CD4-positive, alpha-beta T cell treated with Interleukin-21 for 1 hour (primary cell): ENCODE data around the gene RAB35.

ENCODE experiments used
- DNase-seq: peaks from one replicate; pipeline ENCODE4 v3.0.0-alpha.2; 2020

RAB35 gene

DNA sequence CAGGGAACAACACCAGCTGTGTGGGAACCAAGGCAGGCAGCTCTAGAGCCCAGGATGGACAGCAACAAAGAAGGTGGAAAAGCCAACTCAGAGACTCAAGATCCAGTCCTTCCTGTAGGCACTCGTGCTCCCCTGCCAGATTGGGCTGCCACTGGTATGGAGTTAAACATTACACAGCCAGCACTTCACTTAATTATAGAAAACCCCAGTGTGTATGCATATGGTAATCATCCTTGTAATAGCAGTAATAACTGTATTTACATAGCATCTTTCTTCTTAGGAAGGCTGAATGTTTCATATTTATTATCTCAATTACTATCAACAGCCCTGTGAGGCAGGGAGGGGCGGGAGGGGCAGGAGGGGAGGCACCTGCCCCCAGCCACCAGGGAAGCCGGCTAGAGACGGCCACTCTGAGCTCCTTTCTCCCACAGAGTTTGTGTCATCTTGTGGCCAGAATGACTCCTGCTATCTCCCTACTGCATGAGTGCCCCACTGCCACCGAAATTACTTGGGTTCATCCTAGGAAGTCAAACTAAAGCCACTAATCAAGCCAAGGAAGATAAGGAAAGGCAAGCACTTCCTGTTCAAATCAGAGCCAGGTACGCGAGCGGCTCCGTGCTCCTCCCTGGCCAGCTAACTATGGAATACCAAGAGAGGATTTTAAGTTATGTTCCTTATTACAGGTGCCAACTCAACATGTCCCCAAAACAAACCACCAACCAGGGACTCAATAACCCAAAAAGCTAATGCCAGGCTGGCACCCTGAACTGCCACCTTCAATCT is 15.7 kb upstream of the RAB35 start:
- no peak for DNase-seq

DNA sequence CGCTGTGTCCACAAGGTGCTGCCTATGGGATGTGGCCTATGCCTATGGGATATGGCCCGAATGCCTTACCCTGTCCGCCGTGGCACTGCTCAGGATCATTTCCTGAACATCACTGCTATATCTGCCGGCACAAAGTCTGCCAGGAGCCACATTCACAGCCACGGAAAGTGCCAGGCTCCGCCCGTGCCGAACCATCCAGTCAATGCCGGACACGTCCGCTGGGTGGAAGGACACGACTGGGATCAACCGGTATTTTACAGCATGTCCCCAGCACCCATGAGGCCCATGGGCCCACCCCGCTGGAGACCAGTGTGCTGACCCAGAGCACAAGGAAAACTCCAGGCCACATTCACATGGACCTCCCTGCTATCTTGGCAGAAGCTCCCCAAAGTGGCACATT is 14.6 kb upstream of the RAB35 start:
- DNase-seq, result no peak

DNA sequence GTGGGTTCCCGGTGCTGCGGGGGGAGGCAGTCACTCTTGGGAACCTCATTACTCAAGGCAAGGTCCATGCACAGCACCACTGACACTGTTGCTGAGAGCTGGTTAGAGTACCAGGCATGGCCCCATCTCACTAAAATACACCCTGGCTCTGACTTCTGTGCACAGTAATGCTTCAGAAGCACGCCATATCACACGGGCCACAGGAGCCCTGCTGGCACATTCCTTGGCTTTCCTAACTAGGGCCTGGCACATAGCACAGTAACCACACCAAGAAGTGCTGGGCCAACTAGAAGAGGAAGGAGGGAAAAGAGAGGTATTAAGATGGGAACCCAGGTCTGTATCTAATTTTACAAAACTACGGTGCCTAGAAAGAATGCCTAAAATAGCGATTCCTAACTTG is 13.5 kb upstream of the RAB35 start:
- DNase-seq, result no peak

DNA sequence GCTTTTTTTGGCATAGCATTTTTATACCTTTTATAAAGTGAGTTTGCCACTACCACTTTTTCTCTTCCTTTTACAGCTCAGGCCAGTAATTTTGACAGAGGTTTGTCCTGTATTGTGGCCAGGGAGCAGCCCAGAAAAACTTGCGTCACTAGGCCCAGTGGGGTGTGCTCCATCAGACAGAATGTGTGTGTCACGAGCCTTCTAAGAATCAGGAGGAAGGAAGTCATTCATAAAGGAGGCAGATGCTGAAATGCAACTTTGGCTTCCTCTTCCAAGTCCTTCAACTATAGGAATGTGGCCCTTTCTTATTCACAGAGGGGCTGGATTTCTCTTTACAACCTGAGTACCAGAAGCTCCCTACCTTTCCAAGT is 10.1 kb upstream of the RAB35 start:
- no peak for DNase-seq

DNA sequence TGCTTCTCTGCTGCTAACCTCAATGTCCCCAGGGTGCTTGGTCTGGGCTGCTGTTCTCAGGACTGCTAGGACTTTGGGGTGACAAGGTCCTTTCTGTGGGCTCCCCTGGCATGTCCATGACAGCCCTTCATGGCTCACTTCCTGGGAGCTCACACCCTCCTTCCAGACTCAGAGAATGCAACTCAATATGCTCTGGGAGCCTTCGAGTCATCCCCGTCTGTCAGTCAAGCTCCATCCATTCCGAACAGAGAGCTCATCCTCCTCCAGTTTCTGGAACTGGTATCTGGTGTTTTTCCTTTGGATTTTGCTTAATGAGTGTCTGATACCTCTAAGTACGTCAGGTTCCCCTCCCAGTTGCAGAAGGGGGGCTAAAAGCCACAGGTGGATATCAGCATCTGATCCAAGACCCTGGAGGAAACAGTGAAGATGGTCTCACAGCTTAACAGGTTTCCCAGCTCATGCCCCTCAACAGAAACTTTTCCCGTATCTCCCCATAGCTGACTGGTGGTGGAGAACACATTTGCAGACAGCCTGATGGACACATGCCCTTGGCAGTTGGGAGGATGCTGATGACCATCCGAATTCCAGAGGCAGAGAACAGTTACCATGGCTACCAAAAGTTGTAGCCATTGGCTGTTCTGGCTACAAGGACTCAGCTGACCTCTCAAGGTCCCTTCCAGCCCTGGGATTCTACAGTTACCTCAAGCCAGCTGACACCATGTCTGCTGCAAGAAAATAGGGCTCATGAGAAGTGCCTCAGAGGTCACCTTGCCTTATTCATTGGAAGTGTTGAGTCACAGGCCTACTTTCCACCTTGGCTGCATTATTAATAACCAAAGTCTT is 9.5 kb upstream of the RAB35 start:
- no peak for DNase-seq

DNA sequence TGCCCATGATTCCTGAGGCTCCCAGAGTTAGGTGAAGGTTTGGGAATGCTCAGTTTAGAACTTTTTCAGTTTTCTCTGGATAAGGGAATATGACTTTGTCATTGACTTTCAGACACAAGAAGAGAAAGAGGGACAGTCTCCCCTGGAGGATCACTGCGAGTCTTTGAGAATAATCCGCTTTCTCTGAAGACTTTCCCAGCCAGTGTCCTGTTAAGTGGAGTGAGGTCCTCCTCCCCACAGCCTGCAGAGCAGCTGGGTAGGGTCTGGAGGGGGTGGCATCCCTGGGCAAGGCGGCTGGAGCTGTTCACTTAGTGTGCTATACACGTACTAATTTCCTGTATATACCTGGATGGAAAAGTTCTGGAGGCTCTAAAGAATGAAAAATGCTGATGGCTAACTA is 8.5 kb upstream of the RAB35 start:
- DNase-seq, result no peak

DNA sequence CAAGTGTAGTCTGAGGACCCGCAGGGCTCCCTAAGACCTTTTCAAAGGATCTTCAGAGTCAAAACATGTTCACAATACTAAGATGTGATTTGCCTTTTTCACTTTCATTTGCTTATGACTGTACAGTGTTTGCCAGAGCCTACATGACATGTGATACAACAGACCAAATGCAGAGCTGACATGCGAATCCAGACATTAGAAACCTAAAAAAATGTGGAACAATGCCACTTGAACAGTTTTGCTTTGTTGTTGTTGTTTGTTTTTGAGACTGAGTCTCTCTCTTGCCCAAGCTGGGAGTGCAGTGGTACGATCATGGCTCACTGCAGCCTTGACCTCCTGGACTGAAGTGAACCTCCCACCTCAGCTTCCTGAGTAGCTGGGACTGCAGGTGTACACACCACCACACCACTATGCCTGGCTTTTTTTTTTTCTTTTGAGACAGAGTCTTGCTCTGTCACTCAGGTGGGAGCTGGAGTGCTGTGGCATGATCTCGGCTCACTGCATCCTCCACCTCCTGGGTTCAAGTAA is 5.3 kb upstream of the RAB35 start:
- peak; percentile 28 for DNase-seq

DNA sequence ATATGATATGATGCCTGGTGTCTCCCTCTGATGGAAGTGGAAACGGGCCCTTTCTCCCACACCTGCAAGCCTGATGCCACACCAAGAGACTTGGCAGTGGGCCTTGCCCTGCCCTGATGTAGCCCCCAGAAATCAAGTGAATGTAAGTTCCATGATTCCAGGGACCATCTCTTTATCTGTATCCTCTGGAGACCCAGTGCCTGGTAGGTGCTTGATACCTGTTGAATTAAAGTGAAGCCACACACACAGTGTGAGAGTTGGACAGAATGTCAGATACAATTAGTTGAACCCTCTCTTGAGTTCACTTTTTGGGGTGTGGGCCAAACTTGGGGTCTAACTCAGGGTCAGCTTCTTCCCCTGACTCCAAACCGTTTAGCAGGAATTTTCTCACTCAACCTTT is 4.8 kb upstream of the RAB35 start:
- no peak for DNase-seq

DNA sequence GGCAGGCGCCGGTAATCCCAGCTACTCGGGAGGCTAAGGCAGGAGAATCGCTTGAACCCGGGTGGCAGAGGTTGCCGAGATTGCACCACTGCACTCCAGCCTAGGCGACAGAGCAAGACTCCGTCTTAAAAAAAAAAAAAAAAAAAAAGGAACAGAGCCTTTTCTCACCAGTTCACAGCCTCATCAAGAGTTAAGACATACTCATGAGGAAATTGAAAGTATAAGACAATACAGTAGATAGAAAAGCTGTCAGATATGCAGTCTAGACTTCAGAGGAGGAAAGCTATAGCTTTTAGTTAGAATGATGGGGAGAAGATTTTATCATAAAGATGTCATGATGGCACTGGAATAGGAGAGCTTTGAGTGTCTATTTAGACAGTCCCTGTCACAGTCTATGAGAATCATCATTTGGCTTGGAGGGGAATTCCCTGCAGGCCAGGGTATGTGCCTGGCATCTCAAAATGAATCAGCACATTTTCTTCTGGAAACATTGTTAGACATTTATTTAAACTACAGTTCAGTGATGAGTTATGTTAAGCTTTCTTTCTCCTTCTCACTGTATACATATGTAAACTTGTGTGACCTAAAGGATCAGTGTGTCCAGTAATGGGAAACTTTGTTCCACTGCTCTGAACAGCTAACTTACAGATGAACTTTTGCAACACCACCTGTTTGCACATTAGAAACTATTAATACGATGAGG is 2.9 kb upstream of the RAB35 start:
- peak; percentile 36 for DNase-seq

DNA sequence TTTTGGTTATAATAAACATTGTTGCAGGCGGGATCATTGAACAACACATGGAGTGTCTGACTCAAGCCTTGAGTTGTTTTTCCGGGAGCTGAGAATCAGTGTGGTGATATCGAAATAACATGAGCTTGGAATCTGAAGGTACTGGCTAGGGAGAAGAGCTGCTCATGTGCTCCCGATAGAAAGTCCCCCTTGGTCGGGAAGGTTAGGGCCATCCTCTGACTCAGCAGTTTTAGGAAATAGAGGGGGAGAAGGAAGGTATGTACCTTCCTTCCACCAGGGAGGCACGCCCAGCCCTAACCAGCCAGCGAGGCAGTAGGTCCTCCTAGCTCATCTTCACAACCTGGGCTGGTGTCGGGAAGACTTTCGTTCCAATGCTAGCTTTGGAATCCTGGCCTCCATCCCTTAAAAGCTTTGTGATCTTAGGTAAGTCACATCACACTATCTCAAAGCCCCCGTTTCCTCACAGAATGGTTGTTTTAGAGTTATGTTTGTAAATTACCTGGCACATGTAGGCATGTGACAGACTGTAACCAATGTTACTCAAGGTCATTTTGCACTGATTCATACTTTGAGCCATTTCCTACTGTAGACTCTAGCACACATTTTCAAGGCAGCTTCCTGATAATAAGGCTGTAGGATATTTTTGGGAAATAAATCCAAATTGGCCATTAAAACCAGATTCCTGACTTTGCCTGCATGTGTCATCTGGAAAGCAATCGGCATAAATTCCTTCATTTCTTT is 1.9 kb upstream of the RAB35 start:
- DNase-seq, result no peak

DNA sequence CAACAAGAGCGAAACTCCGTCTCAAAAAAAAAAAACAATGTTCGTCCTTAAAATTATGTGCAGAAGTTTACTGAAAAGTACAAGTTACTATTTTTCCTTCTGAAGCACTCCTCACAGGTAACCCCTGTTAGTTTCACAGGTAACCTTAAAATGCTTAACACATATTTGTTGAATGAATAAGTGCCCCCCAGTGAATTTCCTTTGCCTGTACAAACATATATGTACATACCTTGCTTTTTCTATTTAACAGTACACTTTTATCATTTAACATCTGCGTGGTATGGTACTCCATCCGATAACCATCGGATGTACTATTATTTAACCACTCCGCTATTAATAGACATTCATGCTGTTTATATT is 1.4 kb upstream of the RAB35 start:
- DNase-seq, result no peak

DNA sequence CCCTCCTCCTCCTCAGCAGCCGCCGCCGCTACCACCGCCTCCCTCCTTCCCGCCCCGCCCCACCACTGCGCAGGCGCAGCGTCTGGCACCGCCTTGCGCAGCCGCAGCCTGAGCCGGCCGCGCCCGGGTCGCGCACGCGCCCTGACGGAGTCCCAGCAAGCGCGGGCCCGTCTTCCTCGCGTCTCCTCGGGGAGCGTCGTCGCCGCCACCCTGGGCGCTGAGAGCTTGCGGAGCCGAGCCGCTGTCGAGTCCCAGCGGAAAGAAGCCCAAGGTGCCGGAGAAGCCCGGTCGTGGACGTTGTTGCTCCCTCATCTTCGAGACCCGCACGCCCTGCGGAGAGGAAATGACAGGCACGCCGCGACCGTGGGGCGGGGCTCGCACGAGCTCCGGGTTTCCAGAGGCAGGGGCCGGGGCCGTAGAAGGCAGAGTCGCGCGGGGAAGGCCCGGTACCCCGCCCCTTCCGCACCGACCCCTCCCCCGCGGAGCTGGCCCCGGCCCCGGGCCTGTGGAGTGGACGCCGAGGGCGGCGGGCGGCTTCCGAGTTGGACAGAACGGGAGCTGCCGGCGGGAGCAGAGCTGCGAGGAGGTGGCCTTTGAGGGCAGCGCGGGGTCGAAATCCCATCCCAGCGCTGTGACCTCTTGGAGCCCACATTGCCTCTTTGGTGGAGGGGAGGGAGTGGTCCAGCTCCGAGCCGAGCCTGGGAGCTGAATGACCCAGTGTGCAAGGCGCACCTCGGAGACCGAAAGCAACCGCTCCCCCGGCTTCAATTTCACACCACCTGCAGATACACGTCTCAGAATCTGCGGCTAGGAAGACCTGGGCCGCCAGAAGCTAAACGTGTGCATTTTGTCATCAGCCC is 469 bp upstream of the RAB35 start:
- peak; percentile 96 for DNase-seq

DNA sequence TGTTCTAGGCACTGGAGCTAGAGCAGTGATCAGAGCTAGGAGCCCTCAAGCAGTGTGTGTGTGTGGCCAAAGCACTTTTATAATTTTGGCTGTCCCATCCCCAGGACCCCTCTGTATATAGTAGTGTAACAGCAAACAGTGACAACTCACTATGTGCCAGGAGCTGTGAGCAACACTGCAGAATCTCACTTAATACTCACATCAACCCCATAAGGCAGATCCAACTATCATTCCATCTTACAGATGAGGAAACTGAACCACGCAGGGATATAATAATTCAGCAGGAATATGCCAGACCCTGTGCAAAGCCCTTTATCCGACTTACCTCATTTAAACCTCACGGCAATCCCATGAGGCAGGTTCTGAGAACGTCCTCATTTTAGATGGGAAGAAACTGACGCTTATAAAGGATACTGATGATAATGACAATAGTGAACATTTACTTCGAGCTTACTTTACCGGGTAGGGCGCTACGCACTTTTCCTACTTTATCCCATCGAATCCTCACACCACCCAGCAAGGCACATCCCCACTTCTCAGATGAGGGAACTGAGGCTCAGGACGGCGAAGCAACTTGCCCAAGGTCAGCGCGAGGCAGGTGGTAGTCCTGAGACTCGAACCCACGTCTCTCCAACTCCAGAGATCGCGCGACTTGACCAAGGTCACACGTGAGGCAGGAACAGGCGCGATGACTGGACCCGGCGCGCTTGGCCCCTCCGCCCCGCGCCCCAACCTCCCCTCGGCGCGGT is 687 bp downstream of the RAB35 start:
- peak; percentile 30 for DNase-seq

DNA sequence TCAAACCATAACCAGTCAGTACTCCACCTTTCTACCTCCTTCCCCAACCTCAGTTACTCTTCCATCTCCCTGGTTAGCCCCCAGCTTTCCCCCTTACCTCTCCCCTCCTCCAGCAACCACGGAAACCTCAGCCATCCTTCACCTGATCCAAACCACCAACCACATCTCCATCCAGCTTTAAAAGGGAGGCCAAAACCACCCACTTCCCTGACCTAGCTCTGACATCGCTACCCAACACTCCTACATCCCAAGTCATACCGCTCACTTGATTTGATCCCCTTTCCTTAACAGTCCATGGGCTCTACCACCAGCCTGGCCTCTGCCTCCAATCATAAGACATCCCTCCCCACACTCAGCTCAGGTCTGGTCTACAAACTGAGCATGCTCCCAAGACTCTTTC is 1.5 kb downstream of the RAB35 start:
- no peak for DNase-seq

DNA sequence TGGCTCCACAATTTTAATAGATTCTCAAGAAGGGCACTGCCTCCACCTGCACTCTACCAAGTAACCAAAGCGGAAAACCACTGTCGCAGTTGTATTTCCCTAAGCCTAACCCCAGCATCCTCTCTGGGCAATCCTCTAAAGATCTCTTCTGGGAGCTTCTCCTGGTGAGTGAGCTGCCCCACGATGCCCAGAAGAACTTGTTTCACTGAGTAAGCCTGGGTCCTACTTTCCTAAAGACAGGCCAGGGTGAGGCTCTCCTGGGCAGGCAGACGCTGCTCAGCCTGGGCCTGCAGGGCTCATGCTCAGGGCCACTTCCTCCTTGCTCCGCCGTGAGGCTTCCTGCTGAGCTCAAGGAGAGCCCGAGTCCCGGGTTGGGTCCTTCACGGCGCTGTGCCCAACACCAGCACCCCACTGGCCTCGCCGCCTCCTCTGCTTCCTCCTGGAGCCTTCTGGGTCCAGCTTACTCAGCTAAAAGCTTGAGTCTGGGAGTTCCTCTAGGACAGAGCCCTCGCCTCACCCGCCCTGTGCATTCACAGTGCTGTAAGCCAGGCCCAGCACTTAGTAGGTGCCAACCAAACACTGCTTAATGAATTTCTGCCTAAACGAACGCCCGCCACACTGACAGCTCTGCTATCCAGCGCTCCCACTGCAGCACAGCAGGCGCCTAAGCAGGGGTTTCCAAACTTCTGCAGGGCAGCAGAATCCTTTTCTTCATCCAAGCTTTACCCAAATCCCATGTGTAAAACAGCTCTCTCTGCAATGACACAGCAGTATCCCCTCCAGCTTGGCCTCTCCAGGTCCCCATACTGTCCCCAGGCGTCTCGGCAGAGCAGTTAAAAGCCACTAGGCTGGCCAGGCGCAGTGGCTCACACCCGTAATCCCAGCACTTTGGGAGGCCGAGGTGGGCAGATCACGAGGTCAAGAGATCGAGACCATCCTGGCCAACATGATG is 5.7 kb downstream of the RAB35 start:
- peak; percentile 58 for DNase-seq

DNA sequence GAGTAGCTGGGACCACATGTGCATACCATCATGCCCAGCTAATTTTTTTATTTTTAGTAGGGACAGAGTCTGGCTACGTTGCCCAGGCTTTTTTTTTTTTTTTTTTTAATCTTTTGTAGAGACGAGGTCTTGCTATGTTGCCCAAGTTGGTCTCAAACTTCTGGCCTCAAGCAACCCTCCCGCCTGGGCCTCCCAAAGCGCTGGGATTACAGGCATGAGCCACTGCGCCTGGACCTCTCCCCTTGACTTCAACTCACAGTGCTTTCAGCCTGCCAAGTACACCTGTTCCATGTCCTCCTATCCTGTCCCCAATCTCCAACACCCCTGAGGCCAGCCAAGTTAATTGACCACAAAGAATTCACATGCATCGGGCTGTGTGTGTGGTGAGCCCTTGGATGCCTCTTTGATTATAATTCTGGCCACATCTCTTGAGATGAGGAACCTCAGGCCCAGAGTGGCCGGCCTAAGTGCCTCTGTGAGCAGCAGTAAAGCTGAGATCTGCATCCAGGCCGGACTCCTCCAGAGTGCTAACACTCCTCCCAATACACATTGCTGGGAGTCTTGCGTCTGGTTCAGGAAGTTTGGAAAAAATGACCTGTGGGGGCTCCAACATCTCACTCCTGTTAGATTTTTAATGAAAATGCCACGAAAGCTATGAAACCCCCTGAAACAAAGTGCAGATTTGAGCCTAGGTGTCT is 6.8 kb downstream of the RAB35 start:
- no peak for DNase-seq

DNA sequence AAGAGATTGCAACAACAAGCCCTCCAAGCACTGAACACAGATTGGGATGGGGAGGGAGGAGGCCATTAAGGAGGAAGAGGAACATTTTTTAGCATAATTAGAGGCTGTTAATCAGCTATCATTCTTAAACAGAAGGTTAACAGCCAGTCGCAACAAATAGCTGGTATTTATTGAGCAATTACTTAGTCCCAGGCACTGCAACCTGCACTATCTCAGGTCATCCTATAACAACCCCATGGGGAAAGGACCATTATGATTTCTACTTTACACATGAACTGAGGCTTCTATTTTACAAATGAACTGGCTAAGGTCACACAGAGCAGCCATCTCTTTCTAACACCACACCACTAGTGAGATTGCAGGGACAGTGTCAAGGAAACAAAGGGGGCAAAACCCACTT is 10.4 kb downstream of the RAB35 start:
- DNase-seq, result no peak

DNA sequence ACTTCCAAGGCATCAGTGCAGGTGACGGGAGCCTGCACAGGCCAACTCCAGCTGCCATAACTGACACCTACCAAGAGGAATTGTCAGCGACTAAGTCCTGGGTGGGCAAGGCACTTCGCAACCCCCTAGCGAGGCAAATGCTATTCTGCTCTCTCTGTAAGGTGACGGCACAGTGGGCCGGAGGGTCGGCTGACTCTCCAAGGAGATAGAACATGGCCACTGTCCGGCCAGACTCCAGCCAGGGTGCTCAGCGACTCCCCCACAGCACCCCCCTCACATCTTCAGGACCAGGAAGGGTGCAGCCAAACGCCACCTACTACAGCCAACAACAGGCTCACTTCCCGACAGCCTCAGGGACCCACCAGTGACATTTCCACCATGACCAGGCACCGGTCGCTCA is 13.2 kb downstream of the RAB35 start:
- DNase-seq, result no peak

DNA sequence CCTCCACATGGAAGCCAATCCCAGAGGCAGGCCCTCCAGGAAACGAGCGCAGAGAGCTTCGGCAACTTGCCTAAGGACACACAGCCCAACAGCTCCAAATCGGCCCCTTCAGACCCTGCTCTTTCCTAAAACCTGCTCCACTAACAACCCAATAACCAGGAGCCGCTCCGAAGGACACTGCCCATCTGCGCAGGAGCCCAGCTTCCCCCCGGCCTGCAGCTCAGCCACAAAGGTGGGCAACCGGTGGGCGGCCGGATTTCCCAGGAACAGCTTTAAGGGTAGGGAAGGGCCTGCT is 13.6 kb downstream of the RAB35 start:
- DNase-seq, result no peak
